ENCODE measurements around the gene ITIH1.

The ITIH1 gene

GRCh38 chr3:52790741-52791140 is 13.3 kb downstream of the ITIH1 start:
- no peak for DNase-seq

GRCh38 chr3:52791366-52791765 is 14.0 kb downstream of the ITIH1 start:
- no peak for DNase-seq

DNA sequence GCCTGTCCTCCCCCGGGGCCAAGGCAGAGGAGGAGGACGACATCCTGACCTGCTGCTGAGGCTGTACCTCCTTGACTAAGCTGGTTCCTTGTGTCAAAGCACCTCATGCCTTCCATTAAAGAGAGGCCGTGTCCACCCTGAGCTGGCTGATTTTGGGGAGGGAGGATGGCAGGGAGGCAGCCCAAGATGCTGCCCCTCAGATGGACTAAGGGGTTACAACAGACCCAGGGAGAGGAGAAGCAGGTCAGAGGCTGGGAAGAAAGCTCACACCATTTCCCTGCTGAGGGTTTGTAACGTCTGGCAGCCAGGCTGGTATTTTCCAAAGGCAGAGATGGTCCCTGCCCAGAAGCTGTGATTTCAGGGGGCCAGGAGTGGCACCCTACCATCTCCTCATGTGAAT is 14.5 kb downstream of the ITIH1 start:
- DNase-seq: no peak

- no peak for DNase-seq
Observed at GRCh38 chr3:52792413-52792812, 15.0 kb downstream of the ITIH1 start.

DNA sequence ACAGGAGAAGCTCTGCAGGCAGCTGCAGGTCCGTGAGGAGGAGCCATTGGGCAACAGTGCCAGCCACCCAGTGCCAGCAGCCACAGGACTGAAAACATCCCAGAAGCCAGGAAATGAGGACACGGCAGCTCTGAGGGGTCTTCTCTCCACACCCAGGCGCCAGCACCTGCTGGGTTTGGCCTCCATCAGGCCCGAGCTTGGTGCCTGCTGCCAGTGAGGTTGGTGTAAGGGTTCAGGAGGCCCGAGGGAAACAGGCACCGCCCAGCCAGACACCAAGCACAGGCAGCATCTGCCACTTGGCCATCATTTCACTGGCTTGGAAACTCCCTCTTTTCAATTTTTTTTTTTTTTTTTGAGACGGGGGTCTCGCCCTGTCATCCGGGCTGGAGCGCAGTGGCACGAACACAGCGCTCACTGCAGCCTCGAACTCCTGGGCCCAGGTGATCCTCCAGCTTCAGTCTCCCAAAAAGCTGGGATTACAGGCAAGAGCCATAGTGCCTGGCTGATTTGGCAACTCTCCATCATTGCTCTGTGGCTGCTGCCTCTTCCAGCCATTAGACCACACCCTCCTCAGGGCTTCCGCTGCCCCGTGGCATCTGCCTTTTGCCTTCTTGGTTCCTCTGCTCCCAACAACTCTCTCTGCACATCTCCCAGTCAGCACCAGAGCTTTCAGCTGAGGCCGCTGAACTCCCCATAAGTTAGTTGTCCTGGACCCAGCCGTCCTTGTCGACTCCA is 15.7 kb downstream of the ITIH1 start:
- DNase-seq: no peak

DNA sequence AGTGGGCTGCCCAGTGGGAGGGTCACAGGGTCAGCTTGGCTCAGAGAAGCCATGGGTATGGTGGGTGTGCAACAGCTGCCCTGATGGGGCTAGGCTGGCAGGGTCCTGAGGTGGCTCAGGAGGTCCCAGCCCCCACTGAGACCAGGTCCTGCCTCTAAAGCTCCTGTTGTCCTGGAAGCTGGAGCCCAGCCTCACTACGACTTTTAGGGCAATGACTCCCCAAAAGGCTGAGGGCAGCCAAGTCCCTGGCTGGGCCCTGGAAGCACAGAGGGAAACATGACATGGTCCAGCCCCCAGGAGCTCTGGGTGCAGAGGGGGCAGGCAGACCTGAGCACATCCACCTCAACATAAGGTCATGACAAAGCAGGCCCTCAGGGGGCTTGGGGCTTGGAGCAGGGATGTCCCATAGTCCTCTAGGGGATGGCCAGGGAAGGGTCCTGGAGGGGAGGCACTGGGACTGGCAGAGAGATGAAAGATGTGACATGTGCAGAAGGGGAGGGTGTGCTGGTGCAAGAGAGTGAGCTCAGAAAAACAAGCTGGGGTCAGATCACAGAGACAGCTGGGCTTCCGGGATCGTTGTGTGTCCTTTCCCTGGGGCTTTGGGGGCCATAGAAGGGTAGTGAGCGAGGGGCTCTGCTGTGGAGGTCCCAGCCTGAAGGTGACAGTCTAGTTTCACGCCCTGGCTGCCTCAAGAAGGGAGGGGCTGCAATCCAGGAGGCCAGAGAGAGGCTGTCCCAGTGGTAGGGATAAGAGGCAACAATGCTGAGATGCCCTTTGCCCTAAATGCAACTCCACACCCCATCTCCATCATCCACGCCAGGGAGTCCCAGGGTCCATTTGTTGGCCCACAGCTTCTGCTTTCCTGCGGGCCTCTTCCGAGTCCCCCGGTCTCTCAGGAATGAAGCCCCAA is 16.6 kb downstream of the ITIH1 start:
- no peak for DNase-seq

GRCh38 chr3:52794612-52795099 is 17.3 kb downstream of the ITIH1 start, which contains the start of gene ITIH3:
Gene ITIH3, plus strand, starts transcription at chr3:52794796. Its CDS starts 8 bp downstream, at chr3:52794804.
- no peak for DNase-seq

DNA sequence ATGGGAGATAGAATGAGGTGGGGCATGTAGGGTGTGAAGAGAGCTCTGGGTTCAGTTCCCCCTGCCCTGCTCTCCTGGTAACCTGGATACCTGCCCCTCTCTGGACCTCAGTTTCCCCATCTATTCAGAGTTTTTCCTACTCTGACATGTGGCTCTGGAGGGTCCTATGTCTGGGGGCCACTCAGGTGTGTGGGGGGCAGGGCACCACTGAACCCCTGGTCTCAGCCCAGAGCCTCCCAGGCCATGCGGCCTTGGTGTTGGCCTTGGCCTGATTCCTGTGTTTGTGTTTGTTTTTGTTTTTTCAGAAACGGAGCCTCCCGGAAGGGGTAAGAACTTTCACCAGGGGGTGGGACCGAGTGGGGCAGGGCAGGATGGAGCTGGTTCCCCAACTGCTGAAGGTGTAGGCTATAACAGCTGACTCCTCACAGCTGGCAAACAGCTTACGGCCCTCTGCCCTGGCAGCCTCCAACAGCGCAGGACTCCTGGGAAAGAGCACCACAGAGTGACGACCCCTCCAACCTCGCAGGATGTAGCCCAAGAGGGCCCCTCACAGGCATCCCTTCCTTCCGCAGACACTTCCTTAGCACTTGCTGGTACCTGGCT is 18.0 kb downstream of the ITIH1 start:
- DNase-seq: no peak

DNA sequence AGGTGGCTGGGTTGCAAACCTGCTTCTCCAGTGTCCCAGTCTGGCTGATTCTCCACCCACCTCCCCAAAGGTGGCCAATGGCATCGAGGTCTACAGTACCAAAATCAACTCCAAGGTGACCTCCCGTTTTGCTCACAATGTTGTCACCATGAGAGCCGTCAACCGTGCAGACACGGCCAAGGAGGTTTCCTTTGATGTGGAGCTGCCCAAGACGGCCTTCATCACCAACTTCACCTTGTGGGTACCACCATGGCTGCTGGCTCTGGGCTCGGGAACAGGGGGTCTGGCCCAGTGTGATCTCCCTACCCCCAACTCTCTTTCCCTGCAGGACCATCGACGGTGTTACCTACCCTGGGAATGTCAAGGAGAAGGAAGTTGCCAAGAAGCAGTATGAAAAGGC is 19.0 kb downstream of the ITIH1 start:
- DNase-seq: no peak

- DNase-seq: no peak
Observed at GRCh38 chr3:52798376-52798977, 21.1 kb downstream of the ITIH1 start.

DNA sequence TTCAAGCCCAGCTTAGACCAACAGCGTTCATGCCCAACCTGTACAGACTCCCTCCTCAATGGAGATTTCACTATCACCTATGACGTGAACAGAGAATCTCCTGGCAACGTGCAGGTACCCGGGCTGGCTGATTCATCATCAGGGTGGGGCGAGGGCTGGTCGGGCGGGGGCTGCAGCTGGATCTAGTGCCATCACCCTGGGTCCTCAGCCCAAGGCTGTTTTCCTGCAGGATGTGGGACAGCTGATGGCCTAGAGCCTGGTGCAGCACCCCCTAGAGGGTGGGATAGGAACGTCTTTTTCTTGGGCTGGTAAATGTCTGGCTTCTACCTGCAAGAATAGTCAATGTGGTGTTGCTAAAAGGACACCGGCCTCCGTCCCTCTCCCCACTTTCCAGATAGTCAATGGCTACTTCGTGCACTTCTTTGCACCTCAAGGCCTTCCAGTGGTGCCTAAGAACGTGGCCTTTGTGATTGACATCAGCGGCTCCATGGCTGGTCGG is 21.6 kb downstream of the ITIH1 start:
- no peak for DNase-seq

- no peak for DNase-seq
Observed at GRCh38 chr3:52800079-52800478, 22.7 kb downstream of the ITIH1 start.

GRCh38 chr3:52801839-52802238 is 24.4 kb downstream of the ITIH1 start:
- no peak for DNase-seq

GRCh38 chr3:52805270-52806039 is 28.1 kb downstream of the ITIH1 start:
- DNase-seq: no peak

- DNase-seq: no peak
Observed at GRCh38 chr3:52809149-52809548, 31.8 kb downstream of the ITIH1 start.

DNA sequence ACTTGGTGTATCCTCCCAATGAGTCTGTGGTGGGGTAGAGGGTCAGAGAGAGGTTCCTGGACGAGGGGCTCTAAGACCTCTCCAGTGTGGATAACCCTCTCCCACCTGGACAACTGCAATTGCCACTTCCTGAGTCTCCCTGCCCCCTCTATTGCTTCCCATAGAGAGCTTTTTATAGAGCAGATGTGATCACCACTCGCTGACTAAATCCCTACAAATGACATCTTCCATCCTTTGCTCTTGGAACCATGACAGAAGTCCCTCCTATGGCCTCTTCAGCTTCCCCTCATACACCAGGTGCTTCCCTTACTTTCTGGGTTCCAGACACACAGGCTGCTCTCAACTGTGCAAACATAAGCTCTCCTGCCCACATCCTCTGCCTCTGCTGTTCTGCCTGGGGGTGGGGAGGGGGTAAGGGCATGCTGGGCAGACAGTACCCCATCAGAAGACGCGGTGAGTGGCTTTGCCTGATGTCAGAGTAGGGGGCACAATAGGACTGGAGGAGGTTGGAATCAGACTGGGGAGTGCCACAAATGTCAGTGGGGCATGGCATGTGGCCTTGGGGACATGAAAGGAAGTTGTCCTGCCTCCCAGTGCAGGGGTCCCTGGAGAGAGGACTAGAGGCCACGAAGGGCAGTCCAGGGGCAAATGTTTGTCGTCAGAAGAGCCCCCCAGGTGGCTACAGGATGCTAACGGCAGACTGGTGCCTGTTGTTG is 32.4 kb downstream of the ITIH1 start:
- peak; percentile 38 for DNase-seq

DNA sequence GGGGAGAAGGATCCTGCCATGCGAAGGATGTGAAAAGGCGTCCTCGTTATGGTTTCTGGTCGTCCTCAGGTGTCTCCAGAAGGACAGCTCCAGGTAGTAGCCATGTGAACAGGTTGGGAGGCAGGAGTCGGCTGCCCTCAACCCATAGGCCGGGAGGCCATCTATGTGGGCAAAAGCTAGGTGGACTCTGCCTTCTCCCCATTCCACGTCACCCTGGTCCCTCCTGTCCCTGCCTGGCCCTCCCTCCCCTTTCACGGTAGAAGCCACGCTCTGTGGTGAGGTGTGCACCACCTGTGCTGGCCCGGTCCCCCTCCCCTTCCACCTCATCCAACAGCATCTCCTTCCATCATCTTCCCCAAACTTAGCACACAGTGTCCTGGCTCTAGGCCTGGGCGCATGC is 33.5 kb downstream of the ITIH1 start:
- DNase-seq: no peak

- no peak for DNase-seq
Observed at GRCh38 chr3:52811452-52812011, 34.1 kb downstream of the ITIH1 start.

DNA sequence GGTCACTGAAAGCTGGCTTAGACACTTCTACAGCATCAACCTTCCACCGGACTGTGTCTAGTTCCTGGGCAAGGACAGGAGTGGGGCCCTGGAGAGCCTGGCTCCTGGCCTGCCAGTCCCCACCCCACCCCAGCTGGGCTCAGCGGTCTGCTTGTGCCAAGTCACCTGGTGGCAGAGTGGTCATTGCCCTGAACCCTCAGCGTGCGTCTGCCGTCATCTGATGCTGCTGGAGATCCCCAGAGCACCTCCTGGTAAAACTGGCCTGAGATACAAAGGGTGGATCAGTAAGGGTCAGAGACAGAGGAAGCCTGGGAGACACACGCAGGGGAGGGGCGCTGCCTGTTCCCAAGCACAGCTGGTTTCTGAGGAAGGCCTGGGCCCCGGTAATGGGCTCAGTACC is 36.4 kb downstream of the ITIH1 start:
- DNase-seq: no peak

DNA sequence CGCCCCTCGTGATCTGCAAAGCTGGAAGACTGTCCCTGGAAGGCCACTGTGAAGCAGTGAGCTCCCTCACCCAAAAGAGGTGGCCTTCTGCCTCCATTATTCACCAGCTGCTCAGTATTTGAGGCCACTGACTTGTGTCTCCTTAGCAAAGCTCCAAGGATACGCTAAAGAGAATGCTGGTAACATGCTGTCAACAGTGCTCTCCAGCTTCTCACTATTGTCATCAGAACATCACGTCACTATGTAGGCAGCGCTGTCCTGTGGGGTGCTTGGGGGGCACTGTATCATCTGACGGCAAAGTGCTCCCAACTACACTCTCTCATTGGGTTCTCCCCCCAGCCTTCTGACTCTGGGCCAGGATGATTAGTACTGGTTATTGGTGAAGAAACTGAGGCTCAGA is 38.8 kb downstream of the ITIH1 start:
- no peak for DNase-seq

DNA sequence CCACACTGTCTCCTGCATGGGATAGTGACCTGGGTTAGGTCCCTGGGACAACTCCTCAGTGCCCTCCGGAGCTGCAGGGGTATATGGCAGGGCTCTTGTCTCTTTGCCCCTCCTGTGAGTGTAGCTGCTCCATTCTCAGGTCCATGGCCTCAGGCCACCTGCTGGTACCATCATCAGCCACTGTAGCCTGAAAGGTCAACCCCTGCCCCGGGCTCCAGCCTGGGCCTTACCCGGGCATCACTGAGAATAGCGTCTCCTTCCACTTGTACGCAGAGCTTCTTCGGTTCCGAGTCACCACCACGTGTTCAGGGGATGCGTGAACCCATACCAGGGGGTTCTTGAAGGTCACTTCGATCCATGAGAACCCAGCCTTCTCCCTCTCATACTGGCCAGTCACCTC is 39.3 kb downstream of the ITIH1 start:
- no peak for DNase-seq

All from NCI-H524 treated with DMSO at 0.1 percent for 48 hours (cell line).